ENCODE results near the gene AHCYL1. TPM values are rescaled to one million over a fixed set of nuclear protein-coding genes. Genes with fewer than 3 reads are reported as not detected.
A peak's percentile ranks its signal among the peaks of the same experiment; 100 is the strongest.

The AHCYL1 gene
- total and polyA plus RNA-seq, 4 donors: 41.9 to 79.0 (median 59.5) TPM

- intact Hi-C loops (cut with DNase I): no loop called here
- Histone ChIP-seq H3K36me3 (ENCODE audit: control insufficient read depth in 1 of 2, insufficient read depth in 2 of 2, low read length in 1 of 2) (peaks cover 12 to 23% of the 10 kb centered on the region in 2 donors), H3K27me3 (ENCODE audit: control insufficient read depth in 1 of 2, insufficient read depth in 2 of 2, low read length in 1 of 2) (no peaks in the 10 kb centered on the region), H3K4me3 (ENCODE audit: low read length in 2 of 2) (no peak overlapping the region), H3K27ac (ENCODE audit: low read depth in 1 of 2, low read length in 2 of 2) (no peak overlapping the region), H3K9me3 (ENCODE audit: control insufficient read depth, low read length) (no peaks in the 10 kb centered on the region), H3K4me1 (ENCODE audit: control insufficient read depth in 1 of 2, insufficient read depth in 2 of 2, low read length in 2 of 2) (no peaks in the 10 kb centered on the region)
- DNase-seq (no peak), ATAC-seq (ENCODE audit: low FRiP score) (no peak)
- 54 to 58% methylated on average over 2 of the region's 2 CpGs for WGBS, 2 donors
These were observed 66.7 kb downstream of the AHCYL1 start for GRCh38 chr1:110051262-110051648.

GRCh38 chr1:110053552-110054428 is 69.2 kb downstream of the AHCYL1 start:
- H3K9me3 ChIP-seq (ENCODE audit: control insufficient read depth, low read length): no peaks in the 10 kb centered on the region
- H3K4me3 ChIP-seq (ENCODE audit: low read length in 2 of 2): no peak overlapping the region
- ATAC-seq (ENCODE audit: low FRiP score) (peak; percentile 80), DNase-seq (peak; percentile 70 to 91)
- no peaks in the 10 kb centered on the region for H3K27me3 ChIP-seq (ENCODE audit: control insufficient read depth in 1 of 2, insufficient read depth in 2 of 2, low read length in 1 of 2)
- peaks cover 7 to 24% of the 10 kb centered on the region in 2 donors for H3K36me3 ChIP-seq (ENCODE audit: control insufficient read depth in 1 of 2, insufficient read depth in 2 of 2, low read length in 1 of 2)
- no peak overlapping the region for H3K27ac ChIP-seq (ENCODE audit: low read depth in 1 of 2, low read length in 2 of 2)
- intact Hi-C loops (cut with DNase I): loop anchor here (2.0 kb wide), 2 partner anchors 53 to 55 kb away; no protein-coding TSS in a partner anchor
- WGBS, 2 donors: 50 to 54% methylated on average over 16 of the region's 16 CpGs
- no peaks in the 10 kb centered on the region for H3K4me1 ChIP-seq (ENCODE audit: control insufficient read depth in 1 of 2, insufficient read depth in 2 of 2, low read length in 2 of 2)

- H3K27me3 ChIP-seq (ENCODE audit: control insufficient read depth in 1 of 2, insufficient read depth in 2 of 2, low read length in 1 of 2): no peaks in the 10 kb centered on the region
- no peak overlapping the region for H3K27ac ChIP-seq (ENCODE audit: low read depth in 1 of 2, low read length in 2 of 2)
- ATAC-seq (ENCODE audit: low FRiP score) (no peak), DNase-seq (peak in 1 of 2 donors; percentile 38)
- intact Hi-C loops (cut with DNase I): loop anchor here (2.0 kb wide), 2 partner anchors 51 to 53 kb away; no protein-coding TSS in a partner anchor
- H3K36me3 ChIP-seq (ENCODE audit: control insufficient read depth in 1 of 2, insufficient read depth in 2 of 2, low read length in 1 of 2): peaks cover 7 to 19% of the 10 kb centered on the region in 2 donors
- no peak overlapping the region for H3K4me3 ChIP-seq (ENCODE audit: low read length in 2 of 2)
- no peaks in the 10 kb centered on the region for H3K9me3 ChIP-seq (ENCODE audit: control insufficient read depth, low read length)
- H3K4me1 ChIP-seq (ENCODE audit: control insufficient read depth in 1 of 2, insufficient read depth in 2 of 2, low read length in 2 of 2): no peaks in the 10 kb centered on the region
- 82 to 83% methylated on average over 5 of the region's 5 CpGs for WGBS, 2 donors
These were observed 71.1 kb downstream of the AHCYL1 start for GRCh38 chr1:110055493-110056284.

GRCh38 chr1:110056285-110056683 is 71.7 kb downstream of the AHCYL1 start:
- no peak for DNase-seq
- WGBS, 2 donors: 87 to 90% methylated on average over 4 of the region's 4 CpGs
- no peaks in the 10 kb centered on the region for H3K9me3 ChIP-seq (ENCODE audit: control insufficient read depth, low read length)
- no peaks in the 10 kb centered on the region for H3K27me3 ChIP-seq (ENCODE audit: control insufficient read depth in 1 of 2, insufficient read depth in 2 of 2, low read length in 1 of 2)
- ATAC-seq (ENCODE audit: low FRiP score): no peak
- no peak overlapping the region for H3K4me3 ChIP-seq (ENCODE audit: low read length in 2 of 2)
- no peaks in the 10 kb centered on the region for H3K4me1 ChIP-seq (ENCODE audit: control insufficient read depth in 1 of 2, insufficient read depth in 2 of 2, low read length in 2 of 2)
- intact Hi-C loops (cut with DNase I): no loop called here
- no peak overlapping the region for H3K27ac ChIP-seq (ENCODE audit: low read depth in 1 of 2, low read length in 2 of 2)
- peaks cover 7 to 19% of the 10 kb centered on the region in 2 donors for H3K36me3 ChIP-seq (ENCODE audit: control insufficient read depth in 1 of 2, insufficient read depth in 2 of 2, low read length in 1 of 2)

- intact Hi-C loops (cut with DNase I): no loop called here
- Histone ChIP-seq H3K9me3 (ENCODE audit: control insufficient read depth, low read length) (no peaks in the 10 kb centered on the region), H3K36me3 (ENCODE audit: control insufficient read depth in 1 of 2, insufficient read depth in 2 of 2, low read length in 1 of 2) (peaks cover 7 to 17% of the 10 kb centered on the region in 2 donors), H3K27ac (ENCODE audit: low read depth in 1 of 2, low read length in 2 of 2) (no peak overlapping the region), H3K4me1 (ENCODE audit: control insufficient read depth in 1 of 2, insufficient read depth in 2 of 2, low read length in 2 of 2) (no peaks in the 10 kb centered on the region), H3K27me3 (ENCODE audit: control insufficient read depth in 1 of 2, insufficient read depth in 2 of 2, low read length in 1 of 2) (no peaks in the 10 kb centered on the region), H3K4me3 (ENCODE audit: low read length in 2 of 2) (no peak overlapping the region)
- DNase-seq (peak in 1 of 2 donors; percentile 35), ATAC-seq (ENCODE audit: low FRiP score) (no peak)
- 59% methylated on average over 3 of the region's 3 CpGs for WGBS, 2 donors
These were observed 72.2 kb downstream of the AHCYL1 start for GRCh38 chr1:110056776-110057175.

- no peaks in the 10 kb centered on the region for H3K9me3 ChIP-seq (ENCODE audit: control insufficient read depth, low read length)
- no peak overlapping the region for H3K27ac ChIP-seq (ENCODE audit: low read depth in 1 of 2, low read length in 2 of 2)
- DNase-seq (peak; percentile 65 to 67), ATAC-seq (ENCODE audit: low FRiP score) (no peak)
- peaks cover 4 to 14% of the 10 kb centered on the region in 2 donors for H3K36me3 ChIP-seq (ENCODE audit: control insufficient read depth in 1 of 2, insufficient read depth in 2 of 2, low read length in 1 of 2)
- 71 to 76% methylated on average over 7 of the region's 7 CpGs for WGBS, 2 donors
- no peaks in the 10 kb centered on the region for H3K4me1 ChIP-seq (ENCODE audit: control insufficient read depth in 1 of 2, insufficient read depth in 2 of 2, low read length in 2 of 2)
- intact Hi-C loops (cut with DNase I): no loop called here
- H3K4me3 ChIP-seq (ENCODE audit: low read length in 2 of 2): no peak overlapping the region
- no peaks in the 10 kb centered on the region for H3K27me3 ChIP-seq (ENCODE audit: control insufficient read depth in 1 of 2, insufficient read depth in 2 of 2, low read length in 1 of 2)
These were observed 73.5 kb downstream of the AHCYL1 start for GRCh38 chr1:110057963-110058518.

GRCh38 chr1:110058591-110058990 is 74.0 kb downstream of the AHCYL1 start:
- intact Hi-C loops (cut with DNase I): no loop called here
- Histone ChIP-seq H3K36me3 (ENCODE audit: control insufficient read depth in 1 of 2, insufficient read depth in 2 of 2, low read length in 1 of 2) (peaks cover 4 to 11% of the 10 kb centered on the region in 2 donors), H3K27ac (ENCODE audit: low read depth in 1 of 2, low read length in 2 of 2) (no peak overlapping the region), H3K4me1 (ENCODE audit: control insufficient read depth in 1 of 2, insufficient read depth in 2 of 2, low read length in 2 of 2) (no peaks in the 10 kb centered on the region), H3K27me3 (ENCODE audit: control insufficient read depth in 1 of 2, insufficient read depth in 2 of 2, low read length in 1 of 2) (no peaks in the 10 kb centered on the region), H3K9me3 (ENCODE audit: control insufficient read depth, low read length) (no peaks in the 10 kb centered on the region), H3K4me3 (ENCODE audit: low read length in 2 of 2) (no peak overlapping the region)
- no peak for DNase-seq
- ATAC-seq (ENCODE audit: low FRiP score): no peak
- 28 to 39% methylated on average over 1 of the region's 1 CpG for WGBS, 2 donors

GRCh38 chr1:110059133-110059863 is 74.7 kb downstream of the AHCYL1 start:
- no peaks in the 10 kb centered on the region for H3K9me3 ChIP-seq (ENCODE audit: control insufficient read depth, low read length)
- intact Hi-C loops (cut with DNase I): no loop called here
- H3K27me3 ChIP-seq (ENCODE audit: control insufficient read depth in 1 of 2, insufficient read depth in 2 of 2, low read length in 1 of 2): no peaks in the 10 kb centered on the region
- H3K4me1 ChIP-seq (ENCODE audit: control insufficient read depth in 1 of 2, insufficient read depth in 2 of 2, low read length in 2 of 2): no peaks in the 10 kb centered on the region
- ATAC-seq (ENCODE audit: low FRiP score) (no peak), DNase-seq (peak in 1 of 2 donors; percentile 55)
- H3K4me3 ChIP-seq (ENCODE audit: low read length in 2 of 2): no peak overlapping the region
- WGBS, 2 donors: 72 to 77% methylated on average over 6 of the region's 6 CpGs
- H3K27ac ChIP-seq (ENCODE audit: low read depth in 1 of 2, low read length in 2 of 2): no peak overlapping the region
- H3K36me3 ChIP-seq (ENCODE audit: control insufficient read depth in 1 of 2, insufficient read depth in 2 of 2, low read length in 1 of 2): peaks cover 4 to 9% of the 10 kb centered on the region in 2 donors
